ENCODE results near the gene ALS2. TPM values are rescaled to one million over a fixed set of nuclear protein-coding genes. Genes with fewer than 3 reads are reported as not detected.
"Not testable (repeated sequence)": the region's sequence is repeated elsewhere in the genome, so short reads cannot be mapped to it uniquely, and the experiment has no call there.

ALS2 gene
- total RNA-seq, 1 experiment from 2014 or later: 18.4 TPM

DNA sequence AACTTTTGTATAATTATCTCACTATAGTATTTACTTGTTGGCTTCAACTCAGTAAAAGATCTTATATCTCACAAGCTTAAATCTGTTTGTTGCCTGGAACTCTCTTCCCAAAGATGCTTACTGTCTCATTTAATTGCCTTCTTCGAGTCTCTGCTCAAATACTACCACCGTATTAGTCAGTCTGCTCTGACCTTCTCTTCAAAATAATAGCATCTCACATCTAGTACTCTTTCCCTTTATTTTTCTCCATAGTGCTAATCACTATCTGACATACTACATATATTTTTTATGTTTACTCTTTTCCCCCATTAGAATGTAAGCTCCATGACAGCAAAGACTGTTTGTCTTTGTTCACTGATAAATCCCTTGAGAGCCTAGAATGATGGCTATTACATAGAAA lies 71.7 kb downstream of the ALS2 start:
- no peak for DNase-seq (ENCODE audit: low read depth, low spot score)
- in situ Hi-C loops (cut with HindIII; ENCODE audit: low pct_unique_long_range_greater_than_20kb, low sequenced_read_pairs): no loop called here

DNA sequence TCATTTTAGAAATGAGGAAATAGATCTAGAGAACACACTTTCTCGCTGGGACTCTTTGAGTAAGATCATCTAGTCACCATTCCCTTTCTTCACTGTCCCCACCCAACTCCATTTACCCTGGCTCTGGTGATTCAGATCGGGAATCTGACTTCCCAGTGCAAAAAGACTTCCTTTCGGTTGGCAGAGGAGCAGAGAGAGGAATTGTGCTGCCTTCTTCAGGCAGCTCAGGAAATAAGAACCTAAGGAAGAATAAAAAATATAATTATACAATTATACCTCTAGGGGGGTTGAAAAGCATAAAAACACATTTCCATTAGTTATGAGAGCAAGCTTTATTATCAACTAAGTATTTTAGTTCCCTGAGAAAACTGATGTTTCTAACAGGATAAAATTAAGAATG lies 73.0 kb downstream of the ALS2 start:
- DNase-seq (ENCODE audit: low read depth, low spot score): peak; percentile 46
- in situ Hi-C loops (cut with HindIII; ENCODE audit: low pct_unique_long_range_greater_than_20kb, low sequenced_read_pairs): no loop called here

DNA sequence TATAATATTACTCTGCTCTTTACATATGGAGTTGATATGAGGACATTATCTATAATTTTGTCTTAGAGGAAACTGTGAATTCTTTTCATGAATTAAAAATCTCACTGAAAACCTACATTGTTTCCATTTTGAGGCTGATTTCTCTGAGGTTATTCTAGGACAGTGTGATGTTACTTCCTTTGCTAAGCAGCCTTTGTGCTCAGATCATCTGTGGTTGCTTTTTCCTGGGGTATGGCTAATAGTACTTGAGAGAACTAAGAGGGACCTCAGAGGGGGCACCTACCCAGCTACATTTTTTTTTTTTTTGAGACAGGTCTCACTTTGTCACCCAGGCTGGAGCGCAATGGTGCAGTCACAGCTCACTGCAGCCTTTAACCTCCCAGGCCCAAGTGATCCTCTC lies 73.6 kb downstream of the ALS2 start:
- no peak for DNase-seq (ENCODE audit: low read depth, low spot score)
- in situ Hi-C loops (cut with HindIII; ENCODE audit: low pct_unique_long_range_greater_than_20kb, low sequenced_read_pairs): no loop called here

DNA sequence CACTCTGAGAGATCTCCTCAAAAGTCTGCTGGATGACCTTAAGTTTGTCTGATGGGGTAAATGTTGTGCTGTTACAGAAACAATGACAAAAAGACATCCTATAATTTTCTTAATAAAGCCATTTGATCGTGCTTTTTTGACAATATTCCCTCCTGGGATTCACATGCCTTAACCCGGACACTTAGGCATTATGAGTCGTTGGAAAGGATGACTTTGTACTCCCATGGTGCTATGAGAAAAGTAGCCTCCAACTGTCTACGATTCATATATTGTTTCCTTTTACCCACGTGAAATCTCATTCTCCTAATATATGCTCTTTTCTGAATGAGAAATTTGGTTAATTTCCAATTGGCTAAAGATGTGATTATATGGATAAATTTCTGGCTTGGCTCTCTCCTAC lies 76.2 kb downstream of the ALS2 start:
- no peak for DNase-seq (ENCODE audit: low read depth, low spot score)
- in situ Hi-C loops (cut with HindIII; ENCODE audit: low pct_unique_long_range_greater_than_20kb, low sequenced_read_pairs): no loop called here

- DNase-seq (ENCODE audit: low read depth, low spot score): no peak
- in situ Hi-C loops (cut with HindIII; ENCODE audit: low pct_unique_long_range_greater_than_20kb, low sequenced_read_pairs): no loop called here
Measured at GRCh38 chr2:201701646-201702045, 79.1 kb downstream of the ALS2 start.

DNA sequence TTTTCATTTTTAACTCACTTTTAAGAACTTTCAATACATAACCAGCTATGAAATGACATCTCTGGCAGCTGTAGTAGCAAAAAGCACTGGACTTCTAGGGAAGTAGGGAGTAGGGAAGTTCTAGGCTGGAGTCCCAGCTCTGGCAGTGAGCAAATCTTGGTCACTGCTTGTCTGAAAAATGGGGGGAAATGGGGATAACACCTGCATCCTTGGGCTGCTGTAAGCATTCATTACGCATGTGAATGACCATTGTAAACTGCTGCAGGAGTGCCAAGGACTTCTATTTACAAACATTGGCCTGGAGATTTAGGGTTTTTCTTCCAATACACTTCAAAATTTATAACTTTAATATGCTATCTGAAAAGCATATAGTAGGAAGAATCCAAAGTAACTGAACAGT lies 81.3 kb downstream of the ALS2 start:
- in situ Hi-C loops (cut with HindIII; ENCODE audit: low pct_unique_long_range_greater_than_20kb, low sequenced_read_pairs): no loop called here
- DNase-seq (ENCODE audit: low read depth, low spot score): no peak

DNA sequence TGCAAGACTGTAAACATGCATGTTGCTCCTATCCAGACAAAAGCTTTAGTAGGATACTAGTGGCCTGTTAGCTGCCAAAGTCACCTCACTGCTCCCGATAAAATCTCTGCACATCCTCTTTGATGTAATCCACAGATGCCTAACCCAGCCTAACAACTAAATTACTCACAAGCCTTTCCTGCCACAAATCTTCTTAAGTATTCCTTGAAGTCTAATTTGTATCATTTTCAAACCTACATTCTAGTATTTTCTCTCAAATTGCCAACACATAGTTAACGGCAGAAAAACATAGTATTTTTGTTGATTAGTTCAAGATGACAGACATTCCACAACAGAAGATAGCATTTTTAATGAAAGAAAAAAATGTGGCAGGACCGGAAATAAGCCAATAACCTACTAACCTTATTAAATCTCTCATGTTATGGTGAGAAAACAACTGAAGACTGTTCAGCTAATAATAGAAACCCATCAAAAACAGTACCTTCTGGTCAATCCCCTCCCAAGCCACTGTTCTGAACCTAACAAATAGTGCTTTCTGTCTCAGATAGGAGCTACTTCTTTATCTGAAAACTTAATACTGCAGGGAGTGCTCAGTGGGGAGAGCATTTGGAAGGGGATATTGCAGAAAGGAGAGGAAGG lies 82.0 kb downstream of the ALS2 start, which contains the start of gene MPP4:
TSS of gene MPP4 (minus strand) at position 57 of the 639 bp plus-strand sequence. CDS start 4,690 bp downstream, outside the sequence.
- in situ Hi-C loops (cut with HindIII; ENCODE audit: low pct_unique_long_range_greater_than_20kb, low sequenced_read_pairs): no loop called here
- DNase-seq (ENCODE audit: low read depth, low spot score): no peak

DNA sequence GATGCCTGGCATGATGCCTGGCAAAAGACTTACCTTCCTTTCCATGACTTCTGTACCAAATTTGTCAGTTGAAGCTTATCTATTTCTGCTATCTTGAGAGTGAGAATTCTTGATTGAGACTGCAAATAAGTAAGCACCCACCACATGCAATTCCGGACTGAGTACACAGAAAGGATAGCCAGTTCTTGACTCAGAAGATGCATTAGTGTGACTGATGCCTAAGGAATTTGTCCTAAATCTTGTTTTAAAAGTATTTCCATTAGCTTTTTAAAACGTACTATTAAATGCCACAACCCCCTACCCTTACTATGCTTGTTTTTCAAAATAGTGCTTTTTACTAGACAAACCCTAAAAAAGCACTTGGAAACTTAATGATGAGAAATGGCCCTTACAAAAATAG lies 82.8 kb downstream of the ALS2 start:
- in situ Hi-C loops (cut with HindIII; ENCODE audit: low pct_unique_long_range_greater_than_20kb, low sequenced_read_pairs): no loop called here
- no peak for DNase-seq (ENCODE audit: low read depth, low spot score)

- in situ Hi-C loops (cut with HindIII; ENCODE audit: low pct_unique_long_range_greater_than_20kb, low sequenced_read_pairs): no loop called here
- peak; percentile 18 for DNase-seq (ENCODE audit: low read depth, low spot score)
Measured at GRCh38 chr2:201696151-201696659, 84.5 kb downstream of the ALS2 start.

- no peak for DNase-seq (ENCODE audit: low read depth, low spot score)
- in situ Hi-C loops (cut with HindIII; ENCODE audit: low pct_unique_long_range_greater_than_20kb, low sequenced_read_pairs): no loop called here
Measured at GRCh38 chr2:201685156-201685555, 95.6 kb downstream of the ALS2 start.

- DNase-seq (ENCODE audit: low read depth, low spot score): peak; percentile 54
- in situ Hi-C loops (cut with HindIII; ENCODE audit: low pct_unique_long_range_greater_than_20kb, low sequenced_read_pairs): no loop called here
Measured at GRCh38 chr2:201680743-201681142, 100.0 kb downstream of the ALS2 start.

- in situ Hi-C loops (cut with HindIII; ENCODE audit: low pct_unique_long_range_greater_than_20kb, low sequenced_read_pairs): no loop called here
- no peak for DNase-seq (ENCODE audit: low read depth, low spot score)
Measured at GRCh38 chr2:201678401-201678800, 102.3 kb downstream of the ALS2 start.

DNA sequence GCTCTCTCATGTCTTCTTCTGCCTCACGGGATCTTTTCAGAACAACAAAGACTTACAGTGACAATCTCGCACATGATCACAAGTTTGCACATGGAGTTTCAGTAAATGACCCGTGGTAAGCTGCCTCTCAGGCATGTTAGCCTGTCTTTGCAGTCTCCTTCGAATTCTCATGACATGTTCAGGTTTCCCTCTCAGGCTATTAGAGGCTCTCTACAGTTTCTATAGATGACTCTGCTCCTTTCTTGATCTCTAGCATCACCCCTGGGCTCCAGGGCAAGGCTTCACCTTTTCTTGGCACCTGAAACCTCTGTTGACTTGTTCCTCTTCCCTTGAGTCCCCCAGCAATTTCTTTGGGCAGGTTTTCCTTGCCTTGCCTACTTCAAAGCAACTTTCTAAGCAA lies 105.3 kb downstream of the ALS2 start:
- in situ Hi-C loops (cut with HindIII; ENCODE audit: low pct_unique_long_range_greater_than_20kb, low sequenced_read_pairs): no loop called here
- peak; percentile 37 for DNase-seq (ENCODE audit: low read depth, low spot score)

DNA sequence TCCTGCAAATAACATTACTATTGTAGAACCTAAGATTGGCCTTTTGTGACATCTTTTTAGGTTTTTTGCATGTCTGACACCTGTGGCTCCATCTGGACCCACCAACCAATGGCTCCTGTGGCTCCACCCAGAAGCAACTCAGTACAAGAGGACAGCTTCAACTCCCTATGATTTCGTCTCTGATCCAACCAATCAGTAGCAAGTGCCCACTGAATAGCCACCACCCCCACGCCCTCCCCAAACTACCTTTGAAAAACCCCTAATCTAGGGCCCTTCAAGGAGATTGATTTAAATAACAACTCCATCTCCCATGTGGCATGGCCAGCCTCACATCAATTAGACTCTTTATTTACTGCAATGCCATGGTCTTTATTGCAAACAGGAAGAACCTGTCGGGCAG lies 105.9 kb downstream of the ALS2 start:
- in situ Hi-C loops (cut with HindIII; ENCODE audit: low pct_unique_long_range_greater_than_20kb, low sequenced_read_pairs): no loop called here
- no peak for DNase-seq (ENCODE audit: low read depth, low spot score)

- DNase-seq (ENCODE audit: low read depth, low spot score): no peak
- in situ Hi-C loops (cut with HindIII; ENCODE audit: low pct_unique_long_range_greater_than_20kb, low sequenced_read_pairs): no loop called here
Measured at GRCh38 chr2:201674298-201674697, 106.4 kb downstream of the ALS2 start.

- in situ Hi-C loops (cut with HindIII; ENCODE audit: low pct_unique_long_range_greater_than_20kb, low sequenced_read_pairs): no loop called here
- DNase-seq (ENCODE audit: low read depth, low spot score): no peak
Measured at GRCh38 chr2:201673546-201673945, 107.2 kb downstream of the ALS2 start.

- in situ Hi-C loops (cut with HindIII; ENCODE audit: low pct_unique_long_range_greater_than_20kb, low sequenced_read_pairs); DNase-seq (ENCODE audit: low read depth, low spot score): not testable (repeated sequence)
Measured at GRCh38 chr2:201671205-201671604, 109.5 kb downstream of the ALS2 start.

- in situ Hi-C loops (cut with HindIII; ENCODE audit: low pct_unique_long_range_greater_than_20kb, low sequenced_read_pairs): no loop called here
- no peak for DNase-seq (ENCODE audit: low read depth, low spot score)
Measured at GRCh38 chr2:201669865-201670264, 110.9 kb downstream of the ALS2 start.

GRCh38 chr2:201668402-201668910 lies 112.3 kb downstream of the ALS2 start:
- in situ Hi-C loops (cut with HindIII; ENCODE audit: low pct_unique_long_range_greater_than_20kb, low sequenced_read_pairs): no loop called here
- DNase-seq (ENCODE audit: low read depth, low spot score): no peak

Data from SK-MEL-5 (cell line).